A549 (cell line): ENCODE results near the gene LOXL3.

ENCODE experiments used
- ATOH8 ChIP-seq: fragments of 250-450 bp; sonication (Bioruptor Pico); IDR thresholded peaks from 2 replicates; pipeline ENCODE4 v1.5.0; 2020; ENCODE audit warnings: low read depth, mild to moderate bottlenecking, moderate library complexity
- CBX2 ChIP-seq: fragments of 200-600 bp; sonication (generic); IDR thresholded peaks from 2 replicates; pipeline ENCODE4 v1.6.1; 2016; ENCODE audit warnings: low read depth, mild to moderate bottlenecking, borderline replicate concordance
- CHD2 ChIP-seq: fragments of 150-350 bp; IDR thresholded peaks from 2 replicates; pipeline ENCODE4 v1.6.1; 2014; ENCODE audit warnings: low read length; ENCODE audit not compliant: partially characterized antibody
- CTCF ChIP-seq: fragments of >200 bp; sonication (Bioruptor Twin); formaldehyde crosslinking; IDR thresholded peaks from 3 replicates; pipeline ENCODE4 v1.5.1; 2016
- EHF ChIP-seq: fragments of 250-450 bp; sonication (Bioruptor Pico); IDR thresholded peaks from 2 replicates; pipeline ENCODE4 v1.5.0; 2020; ENCODE audit warnings: mild to moderate bottlenecking
- EP300 ChIP-seq, 2 experiments: fragments of >200 bp; sonication (Bioruptor Twin); formaldehyde crosslinking; IDR thresholded peaks; 2 replicates in 1 of 2; 3 replicates in 1 of 2; pipeline ENCODE4 v1.6.1; 2016 to 2017
- JUNB ChIP-seq: fragments of >200 bp; sonication (Bioruptor Twin); formaldehyde crosslinking; IDR thresholded peaks from 2 replicates; pipeline ENCODE4 v1.6.1; 2016
- KDM1A ChIP-seq: fragments of 200-600 bp; sonication (generic); IDR thresholded peaks from 2 replicates; pipeline ENCODE4 v1.6.1; 2016; ENCODE audit warnings: low read depth, mild to moderate bottlenecking
- MAX ChIP-seq: IDR thresholded peaks from 2 replicates; pipeline ENCODE4 v1.6.1; 2012
- POLR2A ChIP-seq: IDR thresholded peaks from 2 replicates; pipeline ENCODE4 v1.6.1; 2012; ENCODE audit warnings: mild to moderate bottlenecking, low read length
- POLR2AphosphoS2 ChIP-seq: conservative IDR thresholded peaks from 2 replicates; pipeline ENCODE4 v1.6.1; 2012; ENCODE audit warnings: low read length, improper control_type of control experiment, inconsistent platforms
- RAD21 ChIP-seq, 2 experiments: fragments of >200 bp in 1 of 2; sonication (Bioruptor Twin) in 1 of 2; formaldehyde crosslinking in 1 of 2; IDR thresholded peaks in 1 of 2; conservative IDR thresholded peaks in 1 of 2; 2 replicates in 1 of 2; 3 replicates in 1 of 2; pipeline ENCODE4 v1.6.1; 2012 to 2018; ENCODE audit warnings: inconsistent platforms in 1 of 2

- TF ChIP-seq CTCF (no peak), CBX2 (no peak), CHD2 (no peak), EP300 (IDR thresholded peaks at IDR 0.05) (no peak), POLR2AphosphoS2 (no peak), POLR2A (no peak), ATOH8 (no peak), MAX (no peak), KDM1A (no peak), JUNB (no peak), RAD21 (conservative IDR thresholded peaks at IDR 0.05 in 1 of 2, IDR thresholded peaks at IDR 0.05 in 1 of 2) (no peak), EHF (CRISPR knock-in tag) (no peak)
Measured at GRCh38 chr2:74500578-74500946, 53.2 kb downstream of the LOXL3 start.
